Esophagus muscularis mucosa (tissue), 4 donors: Measurements from ENCODE around the gene HIRIP3.
"Not testable (repeated sequence)": the region's sequence is repeated elsewhere in the genome, so short reads cannot be mapped to it uniquely, and the experiment has no call there.

ENCODE experiments used
- CTCF ChIP-seq, 3 experiments: fragments of 200-600 bp in 2 of 3; fragments of 450-650 bp in 1 of 3; sonication (generic) in 2 of 3; IDR thresholded peaks; one replicate each; pipeline ENCODE4 v1.5.1; 2017 to 2019; ENCODE audit warnings: antibody characterized with exemption in 3 of 3, mild to moderate bottlenecking in 2 of 3, moderate library complexity in 1 of 3
- EP300 ChIP-seq: sonication (generic); formaldehyde crosslinking; IDR thresholded peaks from one replicate; pipeline ENCODE4 v1.6.1; 2017; ENCODE audit warnings: antibody characterized with exemption
- POLR2A ChIP-seq: fragments of 450-650 bp; IDR thresholded peaks from one replicate; pipeline ENCODE4 v1.6.1; 2017; ENCODE audit warnings: antibody characterized with exemption, moderate library complexity, mild to moderate bottlenecking, low read depth
- POLR2AphosphoS5 ChIP-seq, 2 donors: sonication (generic); formaldehyde crosslinking; IDR thresholded peaks; one replicate each; pipeline ENCODE4 v1.6.1; 2017; ENCODE audit warnings: antibody characterized with exemption in 2 of 2

- not testable (repeated sequence) for TF ChIP-seq CTCF (IDR thresholded peaks at IDR 0.05); EP300; POLR2A; POLR2AphosphoS5 (IDR thresholded peaks at IDR 0.05)
Measured at GRCh38 chr16:30012598-30012997, 17.2 kb upstream of the HIRIP3 start.
